Endodermal cell (in vitro differentiated cells): ENCODE measurements around the gene UMAD1. TPM values are rescaled to one million over a fixed set of nuclear protein-coding genes. Genes with fewer than 3 reads are reported as not detected.

Experiments used
- DNase-seq: peaks from one replicate; pipeline ENCODE4 v3.0.0-alpha.2; 2017
- H3K27ac ChIP-seq: 2 replicates; pipeline ENCODE4 v1.5.1; 2013; ENCODE audit warnings: mild to moderate bottlenecking, low read depth, low read length, moderate library complexity
- H3K27me3 ChIP-seq: 2 replicates; pipeline ENCODE4 v1.6.1; 2013; ENCODE audit warnings: mild to moderate bottlenecking, low read length, moderate library complexity; ENCODE audit not compliant: insufficient read depth, control insufficient read depth, poor library complexity, severe bottlenecking
- H3K36me3 ChIP-seq: 2 replicates; pipeline ENCODE4 v1.7.0; 2013; ENCODE audit warnings: mild to moderate bottlenecking, low read length, moderate library complexity; ENCODE audit not compliant: control insufficient read depth, insufficient read depth
- H3K4me1 ChIP-seq: one replicate; pipeline ENCODE4 v1.7.0; 2013; ENCODE audit warnings: low read length; ENCODE audit not compliant: control insufficient read depth, insufficient read depth
- H3K4me3 ChIP-seq: 2 replicates; pipeline ENCODE4 v1.5.1; 2013; ENCODE audit warnings: mild to moderate bottlenecking, low read length, moderate library complexity
- H3K9ac ChIP-seq: 2 replicates; pipeline ENCODE4 v1.6.1; 2013; ENCODE audit warnings: mild to moderate bottlenecking, low read length, moderate library complexity; ENCODE audit not compliant: poor library complexity, severe bottlenecking; ENCODE audit errors: extremely low read depth
- H3K9me3 ChIP-seq: 2 replicates; pipeline ENCODE4 v1.6.1; 2013; ENCODE audit warnings: mild to moderate bottlenecking, low read length, moderate library complexity; ENCODE audit not compliant: control insufficient read depth
- H3K27ac Mint-ChIP-seq: 2 replicates; pipeline ENCODE4 v1.8.0; 2020; ENCODE audit warnings: mixed read lengths
- H3K27me3 Mint-ChIP-seq: 2 replicates; pipeline ENCODE4 v1.8.0; 2021; ENCODE audit warnings: mild to moderate bottlenecking, mixed read lengths; ENCODE audit not compliant: insufficient read depth
- H3K36me3 Mint-ChIP-seq: 2 replicates; pipeline ENCODE4 v1.8.0; 2020; ENCODE audit warnings: low read depth, mixed read lengths
- H3K4me1 Mint-ChIP-seq: 2 replicates; pipeline ENCODE4 v1.8.0; 2020; ENCODE audit warnings: mixed read lengths
- H3K4me3 Mint-ChIP-seq: 2 replicates; pipeline ENCODE4 v1.8.0; 2020; ENCODE audit warnings: mild to moderate bottlenecking, moderate library complexity, mixed read lengths
- H3K9me3 Mint-ChIP-seq: 2 replicates; pipeline ENCODE4 v1.8.0; 2020; ENCODE audit warnings: mild to moderate bottlenecking, mixed read lengths
- CTCF ChIP-seq: fragments of 200-600 bp; sonication (generic); conservative IDR thresholded peaks from 2 replicates; pipeline ENCODE4 v1.5.0; 2021; ENCODE audit warnings: antibody characterized with exemption, mild to moderate bottlenecking
- WGBS, 2 experiments: methylation state at CpG; one replicate each; pipeline versions ENCODE4 v1.1.5 to v1.1.7; 2013; ENCODE audit warnings: missing lambda C conversion rate in 2 of 2, mixed read lengths in 1 of 2; ENCODE audit not compliant: insufficient coverage in 1 of 2, insufficient read length in 1 of 2; 5-methylcytosine and 5-hydroxymethylcytosine counted together
- total RNA-seq, 2 donors: library from RNA; stranded (reverse); fragmentation: NEBNext Ultra II Directional in 1 of 2; extraction: Animal tissue kit (Norgen Biotek cat#: 25700) in 1 of 2; gene quantifications; 2 replicates in 1 of 2; 3 replicates in 1 of 2; pipeline ENCODE4 v1.2.1, GENCODE V29; 2021

Gene UMAD1
- total RNA-seq, 2 donors from 2014 or later = 9.7 to 10.3 TPM

DNA sequence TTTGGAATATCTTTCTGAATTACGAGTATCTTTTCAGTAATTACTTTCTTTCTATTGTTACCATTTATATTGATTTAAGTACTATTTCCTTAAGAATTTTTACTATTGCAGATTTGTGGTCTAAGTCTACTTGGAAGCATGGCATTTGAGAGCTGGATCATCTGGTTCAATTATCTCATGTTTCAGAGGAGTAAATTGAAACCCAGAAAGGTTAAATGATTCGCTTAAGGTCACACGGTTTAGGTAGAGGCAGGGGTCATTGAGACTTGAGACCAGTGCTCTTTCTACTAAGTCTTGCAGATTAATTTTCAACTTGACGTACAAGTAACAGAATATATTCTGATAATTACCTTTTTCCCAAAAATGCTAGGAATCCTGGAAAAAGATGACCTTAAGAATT, 218.9 kb downstream of the UMAD1 start:
- Mint-ChIP-seq H3K27me3 (no peaks in the 10 kb centered on the region), H3K4me3 (no peak overlapping the region), H3K27ac (no peak overlapping the region), H3K9me3 (peaks cover 26% of the 10 kb centered on the region), H3K36me3 (peaks cover 12% of the 10 kb centered on the region), H3K4me1 (no peaks in the 10 kb centered on the region)
- Histone ChIP-seq H3K4me3 (no peak overlapping the region), H3K4me1 (no peaks in the 10 kb centered on the region), H3K9ac (no peak overlapping the region), H3K36me3 (no peaks in the 10 kb centered on the region), H3K27me3 (no peaks in the 10 kb centered on the region), H3K9me3 (peaks cover 23% of the 10 kb centered on the region), H3K27ac (no peak overlapping the region)
- WGBS, 2 experiments = 89 to 97% methylated on average over 3 of the region's 4 CpGs
- no peak for DNase-seq
- TF ChIP-seq CTCF = no peak

DNA sequence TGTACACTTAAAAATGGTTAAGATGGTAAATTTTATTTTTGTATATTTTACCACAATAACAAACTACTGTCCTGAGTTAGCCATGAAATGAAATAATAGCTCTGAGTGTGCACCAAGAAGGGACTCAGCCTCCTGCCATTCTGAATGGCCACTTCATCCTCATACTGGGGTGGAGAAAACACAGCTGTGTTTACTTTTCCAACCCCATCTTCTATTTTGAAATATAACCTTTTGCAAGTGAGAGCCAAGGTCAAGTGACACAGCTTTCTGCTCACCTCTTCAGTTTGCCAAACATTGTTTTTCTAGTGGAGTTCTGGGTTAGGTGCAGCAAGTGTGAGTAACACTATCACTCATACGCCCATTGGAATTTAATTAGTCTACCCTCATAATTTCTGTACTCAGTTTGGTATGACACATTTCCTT, 220.7 kb downstream of the UMAD1 start:
- Histone ChIP-seq H3K4me3 (no peak overlapping the region), H3K36me3 (no peaks in the 10 kb centered on the region), H3K4me1 (no peaks in the 10 kb centered on the region), H3K9ac (no peak overlapping the region), H3K27ac (no peak overlapping the region), H3K9me3 (peaks cover 5% of the 10 kb centered on the region), H3K27me3 (no peaks in the 10 kb centered on the region)
- WGBS, 2 experiments = 100% methylated on average over 1 of the region's 1 CpG; no CpG with 5 or more reads in 1 of the 2 experiments
- DNase-seq = no peak
- H3K9me3 Mint-ChIP-seq = peaks cover 8% of the 10 kb centered on the region
- H3K4me3 Mint-ChIP-seq = no peak overlapping the region
- H3K36me3 Mint-ChIP-seq = no peaks in the 10 kb centered on the region
- no peak overlapping the region for H3K27ac Mint-ChIP-seq
- no peak for TF ChIP-seq CTCF
- no peaks in the 10 kb centered on the region for H3K4me1 Mint-ChIP-seq
- H3K27me3 Mint-ChIP-seq = no peaks in the 10 kb centered on the region

DNA sequence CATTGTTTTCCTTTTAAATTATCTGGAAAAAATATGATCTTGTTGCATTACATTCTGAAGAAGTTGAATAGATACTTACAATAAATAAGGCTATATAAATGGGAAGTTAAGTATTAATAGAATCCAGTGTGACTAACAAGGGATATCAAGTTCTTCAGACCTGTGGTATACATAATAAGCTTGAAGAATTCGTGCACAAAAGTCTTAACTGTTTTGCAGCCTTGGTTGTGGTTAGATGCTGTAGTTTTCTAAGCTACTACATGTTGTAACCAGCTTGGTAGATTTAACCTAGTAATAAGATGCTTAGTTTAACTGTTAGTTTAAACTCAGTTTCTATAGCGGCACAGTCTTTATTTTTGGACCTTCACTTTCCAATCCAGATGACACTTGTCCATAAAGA, 221.8 kb downstream of the UMAD1 start:
- no peak overlapping the region for H3K27ac ChIP-seq
- no peak overlapping the region for H3K4me3 Mint-ChIP-seq

More for the DNA sequence above, 221.8 kb downstream of the UMAD1 start:
- WGBS, 2 experiments = 92 to 100% methylated on average over 2 of the region's 2 CpGs
- Mint-ChIP-seq H3K27me3 (no peaks in the 10 kb centered on the region), H3K9me3 (no peaks in the 10 kb centered on the region), H3K27ac (no peak overlapping the region), H3K36me3 (no peaks in the 10 kb centered on the region), H3K4me1 (no peaks in the 10 kb centered on the region)
- Histone ChIP-seq H3K9ac (no peak overlapping the region), H3K4me3 (no peak overlapping the region), H3K36me3 (no peaks in the 10 kb centered on the region), H3K27me3 (no peaks in the 10 kb centered on the region), H3K4me1 (no peaks in the 10 kb centered on the region), H3K9me3 (no peaks in the 10 kb centered on the region)
- no peak for DNase-seq
- no peak for TF ChIP-seq CTCF
